Hindlimb muscle (tissue), 1 donor: ENCODE measurements around the gene ZPBP. TPM values are rescaled to one million over a fixed set of nuclear protein-coding genes. Genes with fewer than 3 reads are reported as not detected.
A peak's percentile ranks its signal among the peaks of the same experiment; 100 is the strongest.
"Not testable (repeated sequence)": the region's sequence is repeated elsewhere in the genome, so short reads cannot be mapped to it uniquely, and the experiment has no call there.

Experiments used
- DNase-seq: peaks from one replicate; pipeline ENCODE4 v3.0.0-alpha.2; 2013
- polyA plus RNA-seq: library from polyadenylated mRNA; unstranded; fragments of 120-200 nt; gene quantifications from one replicate; pipeline ENCODE4 v1.2.1, GENCODE V29; 2013; ENCODE audit not compliant: insufficient read length

Gene ZPBP
- polyA plus RNA-seq: not detected

- peak; percentile 29 for DNase-seq
Observed at GRCh38 chr7:50092579-50093491, at the start of gene ZPBP. ZPBP (minus strand) TSS chr7:50093246; CDS start chr7:50093194, 52 bp downstream.

GRCh38 chr7:50142425-50143017 lies 49.5 kb upstream of the ZPBP start:
- DNase-seq: peak; percentile 5

GRCh38 chr7:50141854-50142253 lies 48.8 kb upstream of the ZPBP start:
- DNase-seq: no peak

- no peak for DNase-seq
Observed at GRCh38 chr7:50141131-50141530, 48.1 kb upstream of the ZPBP start.

- DNase-seq: no peak
Observed at GRCh38 chr7:50140688-50141087, 47.6 kb upstream of the ZPBP start.

- no peak for DNase-seq
Observed at GRCh38 chr7:50138101-50138500, 45.1 kb upstream of the ZPBP start.

- no peak for DNase-seq
Observed at GRCh38 chr7:50125766-50126165, 32.7 kb upstream of the ZPBP start.

- no peak for DNase-seq
Observed at GRCh38 chr7:50121286-50121685, 28.2 kb upstream of the ZPBP start.

GRCh38 chr7:50119815-50120637 lies 27.0 kb upstream of the ZPBP start:
- no peak for DNase-seq

- no peak for DNase-seq
Observed at GRCh38 chr7:50112250-50112649, 19.2 kb upstream of the ZPBP start.

GRCh38 chr7:50101873-50102272 lies 8.8 kb upstream of the ZPBP start:
- DNase-seq: no peak

GRCh38 chr7:50095634-50096033 lies 2.6 kb upstream of the ZPBP start:
- no peak for DNase-seq

GRCh38 chr7:50088463-50089129 lies 4.5 kb downstream of the ZPBP start:
- DNase-seq: no peak

- DNase-seq: no peak
Observed at GRCh38 chr7:50085344-50085743, 7.7 kb downstream of the ZPBP start.

GRCh38 chr7:50073093-50073492 lies 20.0 kb downstream of the ZPBP start:
- no peak for DNase-seq

- DNase-seq: peak; percentile 12
Observed at GRCh38 chr7:50069613-50070012, 23.4 kb downstream of the ZPBP start.

GRCh38 chr7:50068850-50069551 lies 24.0 kb downstream of the ZPBP start:
- peak; percentile 43 for DNase-seq

- DNase-seq: no peak
Observed at GRCh38 chr7:50068026-50068425, 25.0 kb downstream of the ZPBP start.

- DNase-seq: no peak
Observed at GRCh38 chr7:50062951-50063350, 30.1 kb downstream of the ZPBP start.

GRCh38 chr7:50056131-50056530 lies 36.9 kb downstream of the ZPBP start:
- DNase-seq: no peak

- DNase-seq: no peak
Observed at GRCh38 chr7:50047716-50048115, 45.3 kb downstream of the ZPBP start.

GRCh38 chr7:50041165-50041564 lies 51.9 kb downstream of the ZPBP start:
- not testable (repeated sequence) for DNase-seq
